T-helper 1 cell treated with Interleukin-12 subunit alpha and Interleukin-12 subunit beta and Interleukin-4 antibody, amounts not matched to agents 30 ng/mL and 1 ng/mL, for 36 hours (primary cell): Measurements from ENCODE around the gene PABPN1L. TPM values are rescaled to one million over a fixed set of nuclear protein-coding genes. Genes with fewer than 3 reads are reported as not detected.

ENCODE experiments used
- intact Hi-C: fragments of 100-400 bp; cut with micrococcal nuclease; formaldehyde crosslinking; loops from one replicate; pipeline ENCODE4 v1.15.1; 2024
- total RNA-seq: library from RNA; stranded (reverse); gene quantifications from 2 replicates; pipeline ENCODE4 v1.2.3, GENCODE V29; 2022

PABPN1L gene
- total RNA-seq, 1 donor from 2014 or later, result not detected

- intact Hi-C loops, result no loop called here
These were observed 18.3 kb upstream of the PABPN1L start for GRCh38 chr16:88884569-88885271.

GRCh38 chr16:88883946-88884345 is 17.5 kb upstream of the PABPN1L start:
- intact Hi-C loops, result no loop called here

- intact Hi-C loops, result no loop called here
These were observed 16.8 kb upstream of the PABPN1L start for GRCh38 chr16:88883117-88883895.

GRCh38 chr16:88882358-88883030 is 16.0 kb upstream of the PABPN1L start:
- intact Hi-C loops, result no loop called here

- intact Hi-C loops, result no loop called here
These were observed 15.4 kb upstream of the PABPN1L start for GRCh38 chr16:88881675-88882357.

- intact Hi-C loops, result no loop called here
These were observed 14.7 kb upstream of the PABPN1L start for GRCh38 chr16:88881007-88881615.

- intact Hi-C loops, result no loop called here
These were observed 14.0 kb upstream of the PABPN1L start for GRCh38 chr16:88880226-88881006.

- intact Hi-C loops, result no loop called here
These were observed 13.3 kb upstream of the PABPN1L start for GRCh38 chr16:88879788-88880055.

- intact Hi-C loops, result no loop called here
These were observed 12.7 kb upstream of the PABPN1L start for GRCh38 chr16:88878967-88879787.

- intact Hi-C loops, result no loop called here
These were observed 11.9 kb upstream of the PABPN1L start for GRCh38 chr16:88878356-88878755.

GRCh38 chr16:88877564-88878289 is 11.3 kb upstream of the PABPN1L start:
- intact Hi-C loops, result no loop called here

GRCh38 chr16:88876942-88877526 is 10.6 kb upstream of the PABPN1L start:
- intact Hi-C loops, result no loop called here

GRCh38 chr16:88875703-88876234 is 9.3 kb upstream of the PABPN1L start:
- intact Hi-C loops, result no loop called here

- intact Hi-C loops, result no loop called here
These were observed 8.6 kb upstream of the PABPN1L start for GRCh38 chr16:88874938-88875599.

- intact Hi-C loops, result no loop called here
These were observed 6.3 kb upstream of the PABPN1L start for GRCh38 chr16:88872650-88873331.

- intact Hi-C loops, result no loop called here
These were observed 5.4 kb upstream of the PABPN1L start for GRCh38 chr16:88871730-88872416.

- intact Hi-C loops, result no loop called here
These were observed 4.9 kb upstream of the PABPN1L start for GRCh38 chr16:88871349-88871702.
